Peyer's patch (tissue), 4 donors: ENCODE measurements around the gene PIAS4.

Source experiments
- POLR2A ChIP-seq, 2 donors: fragments of 450-650 bp; IDR thresholded peaks; one replicate each; pipeline ENCODE4 v1.5.1; 2017; ENCODE audit warnings: antibody characterized with exemption in 2 of 2, mild to moderate bottlenecking in 2 of 2, moderate library complexity in 2 of 2
- TF ChIP-seq, protein P1 (sequence below), 6 experiments: fragments of 450-650 bp in 4 of 6; fragments of 200-600 bp in 2 of 6; sonication (generic) in 1 of 6; IDR thresholded peaks; one replicate each; pipeline ENCODE4 v1.5.1; 2017 to 2019; ENCODE audit warnings: antibody characterized with exemption in 6 of 6, mild to moderate bottlenecking in 3 of 6, moderate library complexity in 1 of 6

DNA sequence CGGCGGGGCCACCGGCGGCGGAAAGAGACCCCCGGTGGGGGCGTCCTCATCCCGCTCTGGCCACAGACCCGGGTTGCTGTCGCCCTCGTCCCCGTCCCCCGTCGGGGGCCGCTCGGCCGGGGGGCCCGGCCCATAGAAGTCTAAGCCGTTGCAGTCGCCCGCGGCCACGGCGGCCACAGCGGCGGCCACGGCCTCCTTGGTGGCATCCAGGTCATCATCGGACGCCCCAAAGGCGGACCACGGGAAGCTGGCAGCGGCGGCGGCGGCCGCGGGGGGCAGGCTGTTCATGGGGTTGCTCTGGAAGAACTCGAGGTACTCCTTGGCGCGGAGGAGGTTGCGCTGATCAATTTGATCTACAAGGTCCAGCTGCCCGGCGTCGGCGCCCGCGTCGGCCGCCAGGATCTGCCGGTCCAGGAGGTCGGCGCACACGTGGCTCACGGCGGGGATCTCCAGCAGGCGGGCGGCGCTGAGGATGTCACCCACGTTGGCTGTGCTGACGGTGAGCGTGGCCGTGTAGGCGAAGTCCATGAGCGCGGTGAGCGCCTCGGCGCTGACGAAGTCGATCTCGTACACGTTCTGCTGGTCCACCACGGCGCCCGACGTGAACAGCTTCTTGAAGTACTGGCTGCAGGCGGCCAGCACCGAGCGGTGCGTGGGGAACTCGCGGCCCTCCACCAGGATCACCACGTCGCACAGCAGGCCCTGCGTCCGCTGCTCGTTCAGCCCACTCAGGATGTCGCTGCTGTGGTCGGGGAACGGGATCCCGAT, 47.1 kb downstream of the PIAS4 start:
- TF ChIP-seq, protein P1, sequence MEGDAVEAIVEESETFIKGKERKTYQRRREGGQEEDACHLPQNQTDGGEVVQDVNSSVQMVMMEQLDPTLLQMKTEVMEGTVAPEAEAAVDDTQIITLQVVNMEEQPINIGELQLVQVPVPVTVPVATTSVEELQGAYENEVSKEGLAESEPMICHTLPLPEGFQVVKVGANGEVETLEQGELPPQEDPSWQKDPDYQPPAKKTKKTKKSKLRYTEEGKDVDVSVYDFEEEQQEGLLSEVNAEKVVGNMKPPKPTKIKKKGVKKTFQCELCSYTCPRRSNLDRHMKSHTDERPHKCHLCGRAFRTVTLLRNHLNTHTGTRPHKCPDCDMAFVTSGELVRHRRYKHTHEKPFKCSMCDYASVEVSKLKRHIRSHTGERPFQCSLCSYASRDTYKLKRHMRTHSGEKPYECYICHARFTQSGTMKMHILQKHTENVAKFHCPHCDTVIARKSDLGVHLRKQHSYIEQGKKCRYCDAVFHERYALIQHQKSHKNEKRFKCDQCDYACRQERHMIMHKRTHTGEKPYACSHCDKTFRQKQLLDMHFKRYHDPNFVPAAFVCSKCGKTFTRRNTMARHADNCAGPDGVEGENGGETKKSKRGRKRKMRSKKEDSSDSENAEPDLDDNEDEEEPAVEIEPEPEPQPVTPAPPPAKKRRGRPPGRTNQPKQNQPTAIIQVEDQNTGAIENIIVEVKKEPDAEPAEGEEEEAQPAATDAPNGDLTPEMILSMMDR (IDR thresholded peaks at IDR 0.05): no peak
- no peak for TF ChIP-seq POLR2A (IDR thresholded peaks at IDR 0.05)
